Fibroblast of pulmonary artery (primary cell): ENCODE results near the gene OR10H4.
"Not testable (repeated sequence)": the region's sequence is repeated elsewhere in the genome, so short reads cannot be mapped to it uniquely, and the experiment has no call there.

ENCODE experiments used
- DNase-seq: peaks from one replicate; pipeline ENCODE4 v3.0.0-alpha.2; 2010; ENCODE audit warnings: low read depth
- H3K4me3 ChIP-seq: replicated peaks from 2 replicates; pipeline ENCODE4 v1.5.1; 2011; ENCODE audit warnings: low read depth, mild to moderate bottlenecking, control low read depth, low read length, moderate library complexity
- CTCF ChIP-seq: IDR thresholded peaks from 2 replicates; pipeline ENCODE4 v1.5.1; 2011; ENCODE audit warnings: mild to moderate bottlenecking, control low read depth, low read length, inconsistent platforms; ENCODE audit errors: missing control alignments

Gene OR10H4

GRCh38 chr19:15928321-15928720 lies 20.5 kb upstream of the OR10H4 start:
- TF ChIP-seq CTCF, result no peak
- no peak overlapping the region for H3K4me3 ChIP-seq
- no peak for DNase-seq

- DNase-seq, H3K4me3 ChIP-seq: not testable (repeated sequence)
These were observed 15.0 kb upstream of the OR10H4 start for GRCh38 chr19:15933761-15934331.

GRCh38 chr19:15934332-15935078 lies 14.3 kb upstream of the OR10H4 start, which contains the start of gene CYP4F11:
CYP4F11 (minus strand) TSS chr19:15934529; CDS start chr19:15934408, 121 bp downstream.
- H3K4me3 ChIP-seq, result no peak within 1 kb of the TSS
- no peak for DNase-seq
- TF ChIP-seq CTCF, result no peak

- H3K4me3 ChIP-seq, result no peak overlapping the region
- DNase-seq, result no peak
- no peak for TF ChIP-seq CTCF
These were observed 13.6 kb upstream of the OR10H4 start for GRCh38 chr19:15935167-15935702.

GRCh38 chr19:15936173-15936572 lies 12.6 kb upstream of the OR10H4 start:
- no peak for DNase-seq
- H3K4me3 ChIP-seq, result no peak overlapping the region
- no peak for TF ChIP-seq CTCF

GRCh38 chr19:15936950-15937349 lies 11.9 kb upstream of the OR10H4 start:
- no peak for DNase-seq
- no peak overlapping the region for H3K4me3 ChIP-seq
- TF ChIP-seq CTCF, result no peak

GRCh38 chr19:15937771-15938170 lies 11.0 kb upstream of the OR10H4 start:
- H3K4me3 ChIP-seq, result no peak overlapping the region
- TF ChIP-seq CTCF, result no peak
- DNase-seq, result no peak
